H9 (cell line): ENCODE data around the gene TMEM183A. TPM values are rescaled to one million over a fixed set of nuclear protein-coding genes. Genes with fewer than 3 reads are reported as not detected.

Experiments
- DNase-seq: peaks from one replicate; pipeline ENCODE4 v3.0.0-alpha.2; 2017
- H2AFZ ChIP-seq: one replicate; pipeline ENCODE4 v1.6.1; 2013; ENCODE audit warnings: mild to moderate bottlenecking, low read length, control low read depth, moderate library complexity
- H2AK5ac ChIP-seq: 2 replicates; pipeline ENCODE4 v1.6.1; 2013; ENCODE audit warnings: low read length, control low read depth, mixed read lengths; ENCODE audit not compliant: insufficient read length
- H2BK120ac ChIP-seq: one replicate; pipeline ENCODE4 v1.6.1; 2013; ENCODE audit warnings: low read depth, mild to moderate bottlenecking, low read length, control low read depth, inconsistent platforms; ENCODE audit not compliant: poor library complexity, severe bottlenecking
- H2BK12ac ChIP-seq: 2 replicates; pipeline ENCODE4 v1.6.1; 2013; ENCODE audit warnings: low read length, control low read depth, mixed read lengths, low read depth; ENCODE audit not compliant: insufficient read length
- H2BK15ac ChIP-seq: 2 replicates; pipeline ENCODE4 v1.6.1; 2013; ENCODE audit warnings: low read depth, low read length, control low read depth
- H2BK20ac ChIP-seq: one replicate; pipeline ENCODE4 v1.6.1; 2013; ENCODE audit warnings: low read depth, mild to moderate bottlenecking, low read length, control low read depth, inconsistent platforms; ENCODE audit not compliant: poor library complexity, severe bottlenecking
- H2BK5ac ChIP-seq: 2 replicates; pipeline ENCODE4 v1.6.1; 2013; ENCODE audit warnings: low read length, control low read depth, mixed read lengths; ENCODE audit not compliant: insufficient read length
- H3K14ac ChIP-seq: 2 replicates; pipeline ENCODE4 v1.6.1; 2013; ENCODE audit warnings: low read length, control low read depth; ENCODE audit not compliant: insufficient read depth
- H3K18ac ChIP-seq: 2 replicates; pipeline ENCODE4 v1.6.1; 2013; ENCODE audit warnings: low read depth, mild to moderate bottlenecking, mixed read lengths, low read length, control low read depth; ENCODE audit not compliant: insufficient read length
- H3K23ac ChIP-seq: 2 replicates; pipeline ENCODE4 v1.6.1; 2013; ENCODE audit warnings: low read length, control low read depth, mixed read lengths, low read depth; ENCODE audit not compliant: insufficient read length
- H3K23me2 ChIP-seq: 2 replicates; pipeline ENCODE4 v1.6.1; 2013; ENCODE audit warnings: low read depth, mild to moderate bottlenecking, mixed read lengths, low read length, control low read depth; ENCODE audit not compliant: insufficient read length, poor library complexity, severe bottlenecking
- H3K27ac ChIP-seq: 2 replicates; pipeline ENCODE4 v1.5.1; 2013; ENCODE audit warnings: low read length, control low read depth, mixed read lengths, low read depth; ENCODE audit not compliant: insufficient read length
- H3K27me3 ChIP-seq: 2 replicates; pipeline ENCODE4 v1.6.1; 2013; ENCODE audit warnings: low read length, control low read depth, inconsistent platforms; ENCODE audit not compliant: insufficient read depth
- H3K4ac ChIP-seq: 2 replicates; pipeline ENCODE4 v1.6.1; 2013; ENCODE audit warnings: low read depth, mild to moderate bottlenecking, control low read depth, inconsistent platforms, low read length, moderate library complexity
- H3K4me1 ChIP-seq: 2 replicates; pipeline ENCODE4 v1.6.1; 2013; ENCODE audit warnings: low read length, control low read depth, inconsistent platforms; ENCODE audit not compliant: insufficient read depth
- H3K4me2 ChIP-seq: 2 replicates; pipeline ENCODE4 v1.6.1; 2013; ENCODE audit warnings: low read length, control low read depth, mixed read lengths; ENCODE audit not compliant: insufficient read length, insufficient read depth
- H3K56ac ChIP-seq: 2 replicates; pipeline ENCODE4 v1.6.1; 2013; ENCODE audit warnings: low read depth, mild to moderate bottlenecking, mixed read lengths, low read length, control low read depth; ENCODE audit not compliant: insufficient read length
- H3K79me1 ChIP-seq: 2 replicates; pipeline ENCODE4 v1.6.1; 2013; ENCODE audit warnings: low read depth, mild to moderate bottlenecking, moderate library complexity, low read length, control low read depth, inconsistent platforms; ENCODE audit not compliant: insufficient read depth, poor library complexity, severe bottlenecking
- H3K79me2 ChIP-seq: 2 replicates; pipeline ENCODE4 v1.6.1; 2013; ENCODE audit warnings: low read length, control low read depth, inconsistent platforms; ENCODE audit not compliant: insufficient read depth
- H3K9ac ChIP-seq: 2 replicates; pipeline ENCODE4 v1.6.1; 2013; ENCODE audit warnings: low read length, control low read depth, mixed read lengths; ENCODE audit not compliant: insufficient read length; ENCODE audit errors: extremely low read depth
- H3K9me3 ChIP-seq: one replicate; pipeline ENCODE4 v1.6.1; 2013; ENCODE audit warnings: low read depth, low read length, inconsistent platforms; ENCODE audit not compliant: control insufficient read depth
- H3T11ph ChIP-seq: one replicate; pipeline ENCODE4 v1.6.1; 2013; ENCODE audit warnings: mild to moderate bottlenecking, low read length, control low read depth, inconsistent platforms
- H4K20me1 ChIP-seq: one replicate; pipeline ENCODE4 v1.6.1; 2013; ENCODE audit not compliant: control insufficient read depth, insufficient read length, insufficient read depth
- H4K5ac ChIP-seq: 2 replicates; pipeline ENCODE4 v1.6.1; 2013; ENCODE audit warnings: low read depth, mild to moderate bottlenecking, mixed read lengths, low read length, control low read depth; ENCODE audit not compliant: insufficient read length
- H4K8ac ChIP-seq: replicated peaks from 2 replicates; pipeline ENCODE4 v1.6.1; 2013; ENCODE audit warnings: low read length, control low read depth, mixed read lengths, low read depth; ENCODE audit not compliant: insufficient read length
- H4K91ac ChIP-seq: 2 replicates; pipeline ENCODE4 v1.6.1; 2013; ENCODE audit warnings: low read depth, mild to moderate bottlenecking, moderate library complexity, mixed read lengths, low read length, control low read depth; ENCODE audit not compliant: insufficient read length
- H3K27ac Mint-ChIP-seq, 3 experiments: 2 replicates in 2 of 3; 3 replicates in 1 of 3; pipeline ENCODE4 v1.8.0; 2020 to 2021; ENCODE audit warnings: mixed read lengths in 3 of 3, mild to moderate bottlenecking in 1 of 3, moderate library complexity in 1 of 3
- H3K27me3 Mint-ChIP-seq: 2 replicates; pipeline ENCODE4 v1.8.0; 2021; ENCODE audit warnings: low read depth, mild to moderate bottlenecking, moderate library complexity, mixed read lengths
- H3K36me3 Mint-ChIP-seq, 3 experiments: 2 replicates in 2 of 3; 3 replicates in 1 of 3; pipeline ENCODE4 v1.8.0; 2020 to 2021; ENCODE audit warnings: low read depth in 3 of 3, mixed read lengths in 3 of 3; ENCODE audit not compliant: insufficient read depth in 1 of 3
- H3K4me1 Mint-ChIP-seq, 2 experiments: 2 replicates each; pipeline ENCODE4 v1.8.0; 2020; ENCODE audit warnings: mixed read lengths in 2 of 2
- H3K4me3 Mint-ChIP-seq, 2 experiments: 2 replicates in 1 of 2; 3 replicates in 1 of 2; pipeline ENCODE4 v1.8.0; 2020 to 2021; ENCODE audit warnings: mild to moderate bottlenecking in 2 of 2, mixed read lengths in 2 of 2, moderate library complexity in 1 of 2
- H3K9me3 Mint-ChIP-seq, 2 experiments: 2 replicates in 1 of 2; 3 replicates in 1 of 2; pipeline ENCODE4 v1.8.0; 2020; ENCODE audit warnings: mild to moderate bottlenecking in 2 of 2, mixed read lengths in 2 of 2, moderate library complexity in 1 of 2
- CTCF ChIP-seq: fragments of 200-600 bp; sonication (generic); conservative IDR thresholded peaks from 3 replicates; pipeline ENCODE4 v1.8.0; 2021; ENCODE audit warnings: antibody characterized with exemption, mild to moderate bottlenecking
- WGBS: extraction: QIAGEN DNeasy Blood & Tissue Kit; methylation state at CpG from one replicate; pipeline ENCODE4 v1.1.7; 2013; ENCODE audit warnings: missing lambda C conversion rate, low lambda C conversion rate, mixed read lengths; ENCODE audit not compliant: insufficient read length; ENCODE audit errors: extremely low coverage; 5-methylcytosine and 5-hydroxymethylcytosine counted together
- total RNA-seq: library from RNA; stranded (reverse); gene quantifications from 2 replicates; pipeline ENCODE4 v1.2.1, GENCODE V29; 2021

Gene TMEM183A
- total RNA-seq, 1 experiment from 2014 or later = 93.4 TPM

GRCh38 chr1:203051841-203052324 is 44.7 kb downstream of the TMEM183A start:
- Histone ChIP-seq H3K9ac (no peak overlapping the region), H3K79me1 (no peaks in the 10 kb centered on the region), H3K27ac (no peak overlapping the region), H2BK12ac (no peak overlapping the region), H4K91ac (no peak overlapping the region), H2AFZ (no peak overlapping the region), H3K18ac (no peak overlapping the region), H3K4me2 (no peak overlapping the region), H3K27me3 (no peaks in the 10 kb centered on the region), H4K20me1 (no peaks in the 10 kb centered on the region), H2BK15ac (no peak overlapping the region), H3K4me1 (peaks cover 4% of the 10 kb centered on the region; the same call in 1 of the 2 replicates), H2BK120ac (no peak overlapping the region), H3K9me3 (no peaks in the 10 kb centered on the region), H3T11ph (no peak overlapping the region), H3K4ac (no peak overlapping the region), H4K8ac (no peak overlapping the region), H2BK20ac (no peak overlapping the region), H3K23ac (no peak overlapping the region), H3K14ac (no peak overlapping the region), H3K56ac (no peak overlapping the region), H2AK5ac (no peak overlapping the region), H2BK5ac (no peak overlapping the region), H4K5ac (no peak overlapping the region), H3K23me2 (no peaks in the 10 kb centered on the region), H3K79me2 (no peaks in the 10 kb centered on the region)
- no peak for DNase-seq
- Mint-ChIP-seq H3K36me3 (peaks cover 0 to 22% (median 5%) of the 10 kb centered on the region in 3 experiments; a peak in 3 of 7 replicates), H3K4me3 (no peak overlapping the region), H3K4me1 (peaks cover 41 to 70% of the 10 kb centered on the region in 2 experiments), H3K27ac (no peak overlapping the region; a peak in 1 of 7 replicates), H3K9me3 (no peaks in the 10 kb centered on the region), H3K27me3 (no peaks in the 10 kb centered on the region; the same call in 1 of the 2 replicates)
- no peak for TF ChIP-seq CTCF
- no CpG with 5 or more reads among the region's 20 CpGs for WGBS
